ENCODE data around the gene OSBP2.

OSBP2 gene

DNA sequence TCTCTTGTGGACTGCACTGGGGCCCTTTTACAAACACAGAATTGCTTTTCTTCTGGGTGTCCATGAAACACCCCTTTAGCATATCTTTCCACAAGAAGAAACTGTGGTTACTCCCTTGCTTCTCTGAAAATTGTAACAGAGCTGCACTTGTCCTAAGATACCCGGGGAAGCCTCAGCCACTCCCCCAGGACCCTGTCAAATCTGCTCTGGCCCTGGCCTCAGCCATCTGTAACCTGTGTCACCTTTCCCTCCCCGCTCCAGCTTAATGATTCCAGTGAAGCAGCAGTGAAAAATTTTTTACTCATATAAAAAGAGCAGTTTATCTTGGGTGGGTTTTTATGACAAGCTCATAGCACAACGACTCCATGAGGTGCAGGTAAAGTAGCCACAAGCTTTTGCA, 23.6 kb upstream of the OSBP2 start:
- no peak overlapping the region for H3K14ac ChIP-seq (ENCODE audit: low read length)
- no CpG with 5 or more reads among the region's 3 CpGs for WGBS (ENCODE audit: extremely low coverage, insufficient coverage, insufficient read length)
- peaks cover 5% of the 10 kb centered on the region for H3K27me3 ChIP-seq (ENCODE audit: insufficient read depth, low read length)
- no peak overlapping the region for H3K23ac ChIP-seq (ENCODE audit: low read length)
- peaks cover 2% of the 10 kb centered on the region for H3K79me2 ChIP-seq (ENCODE audit: control insufficient read depth, insufficient read depth, low read length, poor library complexity)
- H2AFZ ChIP-seq (ENCODE audit: insufficient read depth, low read length, poor library complexity) = no peak overlapping the region
- H3K18ac ChIP-seq (ENCODE audit: low read length) = no peak overlapping the region
- H3K27ac ChIP-seq (ENCODE audit: low read depth, low read length) = no peak overlapping the region
- no peak for DNase-seq
- H4K8ac ChIP-seq (ENCODE audit: low read depth, low read length) = no peak overlapping the region
- H2AK5ac ChIP-seq (ENCODE audit: low read length) = no peak overlapping the region
- peaks cover 2% of the 10 kb centered on the region for H3K79me1 ChIP-seq (ENCODE audit: low read length)
- no peak overlapping the region for H4K91ac ChIP-seq (ENCODE audit: low read depth, low read length)
- no peak overlapping the region for H3K4me2 ChIP-seq (ENCODE audit: low read length)
- peaks cover 9 to 13% of the 10 kb centered on the region in 2 experiments for H3K4me1 ChIP-seq (ENCODE audit: control insufficient read depth in 1 of 2, insufficient read depth in 2 of 2, low read length in 2 of 2)
- H2BK5ac ChIP-seq (ENCODE audit: low read depth, low read length, poor library complexity) = no peak overlapping the region
- H2BK12ac ChIP-seq (ENCODE audit: low read length) = no peak overlapping the region
- H3K9me3 ChIP-seq (ENCODE audit: insufficient read depth, low read depth, low read length) = no peaks in the 10 kb centered on the region
- H4K12ac ChIP-seq (ENCODE audit: low read depth, low read length) = no peak overlapping the region
- no peaks in the 10 kb centered on the region for H3K36me3 ChIP-seq (ENCODE audit: control insufficient read depth in 1 of 2, insufficient read depth in 2 of 2, low read length in 2 of 2)
- H3K4ac ChIP-seq (ENCODE audit: low read depth, low read length) = no peak overlapping the region
- H3K9ac ChIP-seq (ENCODE audit: low read length) = no peak overlapping the region
- H3K4me3 ChIP-seq (ENCODE audit: low read depth, low read length) = no peak overlapping the region
- H2BK120ac ChIP-seq (ENCODE audit: insufficient read depth, low read length, poor library complexity) = no peak overlapping the region

DNA sequence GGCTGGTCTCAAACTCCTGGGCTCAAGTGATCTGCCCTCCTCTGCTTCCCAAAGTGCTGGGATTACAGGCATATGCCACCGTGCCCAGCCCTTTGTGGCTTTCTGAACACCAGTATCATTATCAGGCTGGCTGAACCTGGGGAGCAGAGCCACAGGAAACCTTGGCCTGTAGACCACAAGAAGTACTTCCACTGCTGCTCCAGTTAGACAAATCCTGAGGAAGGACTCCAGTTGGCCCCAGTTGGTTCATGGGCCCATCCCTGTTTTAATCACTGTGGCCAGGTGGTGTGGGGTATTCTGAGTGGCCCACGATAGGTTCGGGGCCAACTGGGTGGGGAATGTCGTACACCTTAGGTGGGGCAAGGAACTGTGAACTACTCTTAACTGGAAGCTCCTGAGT, 21.5 kb upstream of the OSBP2 start:
- Histone ChIP-seq H3K36me3 (ENCODE audit: control insufficient read depth in 1 of 2, insufficient read depth in 2 of 2, low read length in 2 of 2) (no peaks in the 10 kb centered on the region), H3K4me1 (ENCODE audit: control insufficient read depth in 1 of 2, insufficient read depth in 2 of 2, low read length in 2 of 2) (peaks cover 6 to 7% of the 10 kb centered on the region in 2 experiments), H3K79me1 (ENCODE audit: low read length) (no peaks in the 10 kb centered on the region), H3K23ac (ENCODE audit: low read length) (no peak overlapping the region), H3K9me3 (ENCODE audit: insufficient read depth, low read depth, low read length) (no peaks in the 10 kb centered on the region), H2BK120ac (ENCODE audit: insufficient read depth, low read length, poor library complexity) (no peak overlapping the region), H3K4ac (ENCODE audit: low read depth, low read length) (no peak overlapping the region), H3K79me2 (ENCODE audit: control insufficient read depth, insufficient read depth, low read length, poor library complexity) (no peaks in the 10 kb centered on the region), H2BK12ac (ENCODE audit: low read length) (no peak overlapping the region), H4K12ac (ENCODE audit: low read depth, low read length) (no peak overlapping the region), H3K18ac (ENCODE audit: low read length) (no peak overlapping the region), H3K4me2 (ENCODE audit: low read length) (no peak overlapping the region), H2AK5ac (ENCODE audit: low read length) (no peak overlapping the region), H3K9ac (ENCODE audit: low read length) (no peak overlapping the region), H3K27me3 (ENCODE audit: insufficient read depth, low read length) (peaks cover 5% of the 10 kb centered on the region), H3K14ac (ENCODE audit: low read length) (no peak overlapping the region), H4K91ac (ENCODE audit: low read depth, low read length) (no peak overlapping the region), H3K27ac (ENCODE audit: low read depth, low read length) (no peak overlapping the region), H3K4me3 (ENCODE audit: low read depth, low read length) (no peak overlapping the region), H2AFZ (ENCODE audit: insufficient read depth, low read length, poor library complexity) (no peak overlapping the region), H4K8ac (ENCODE audit: low read depth, low read length) (no peak overlapping the region), H2BK5ac (ENCODE audit: low read depth, low read length, poor library complexity) (no peak overlapping the region)
- no peak for DNase-seq
- no CpG with 5 or more reads among the region's 4 CpGs for WGBS (ENCODE audit: extremely low coverage, insufficient coverage, insufficient read length)

DNA sequence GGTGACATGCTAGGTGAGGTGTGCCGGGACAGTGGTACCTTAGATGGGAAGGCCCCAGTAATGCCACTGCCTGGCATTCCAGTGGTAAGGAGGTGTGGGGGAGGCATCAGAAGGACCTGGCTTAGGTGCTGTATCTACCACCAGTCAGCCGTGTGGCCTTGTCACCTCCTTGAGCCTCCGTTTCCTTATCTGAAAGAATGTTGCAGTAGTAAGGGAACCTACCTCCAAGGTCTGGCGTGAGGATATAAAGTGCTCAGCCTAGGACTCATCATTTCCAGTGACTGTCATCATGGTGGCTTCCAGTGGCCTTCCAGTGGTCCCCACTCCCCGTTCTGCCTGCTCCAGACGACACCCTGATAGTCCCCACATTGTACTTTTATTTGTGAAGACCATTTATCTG, 20.2 kb upstream of the OSBP2 start:
- H3K23ac ChIP-seq (ENCODE audit: low read length) = no peak overlapping the region
- no peak overlapping the region for H4K12ac ChIP-seq (ENCODE audit: low read depth, low read length)
- no peak overlapping the region for H3K18ac ChIP-seq (ENCODE audit: low read length)
- H2AFZ ChIP-seq (ENCODE audit: insufficient read depth, low read length, poor library complexity) = no peak overlapping the region
- no peak overlapping the region for H3K9ac ChIP-seq (ENCODE audit: low read length)
- H3K4me3 ChIP-seq (ENCODE audit: low read depth, low read length) = no peak overlapping the region
- H4K91ac ChIP-seq (ENCODE audit: low read depth, low read length) = no peak overlapping the region
- H3K4me2 ChIP-seq (ENCODE audit: low read length) = no peak overlapping the region
- H2BK5ac ChIP-seq (ENCODE audit: low read depth, low read length, poor library complexity) = no peak overlapping the region
- H3K27me3 ChIP-seq (ENCODE audit: insufficient read depth, low read length) = no peaks in the 10 kb centered on the region
- no peaks in the 10 kb centered on the region for H3K36me3 ChIP-seq (ENCODE audit: control insufficient read depth in 1 of 2, insufficient read depth in 2 of 2, low read length in 2 of 2)
- no peaks in the 10 kb centered on the region for H3K79me1 ChIP-seq (ENCODE audit: low read length)
- no peaks in the 10 kb centered on the region for H3K9me3 ChIP-seq (ENCODE audit: insufficient read depth, low read depth, low read length)
- H3K79me2 ChIP-seq (ENCODE audit: control insufficient read depth, insufficient read depth, low read length, poor library complexity) = no peaks in the 10 kb centered on the region
- H3K4ac ChIP-seq (ENCODE audit: low read depth, low read length) = no peak overlapping the region
- peaks cover 3% of the 10 kb centered on the region in 2 experiments for H3K4me1 ChIP-seq (ENCODE audit: control insufficient read depth in 1 of 2, insufficient read depth in 2 of 2, low read length in 2 of 2)
- no peak overlapping the region for H3K14ac ChIP-seq (ENCODE audit: low read length)
- H3K27ac ChIP-seq (ENCODE audit: low read depth, low read length) = no peak overlapping the region
- H2BK120ac ChIP-seq (ENCODE audit: insufficient read depth, low read length, poor library complexity) = no peak overlapping the region
- no peak overlapping the region for H4K8ac ChIP-seq (ENCODE audit: low read depth, low read length)
- H2AK5ac ChIP-seq (ENCODE audit: low read length) = no peak overlapping the region
- no CpG with 5 or more reads among the region's 6 CpGs for WGBS (ENCODE audit: extremely low coverage, insufficient coverage, insufficient read length)
- no peak for DNase-seq
- no peak overlapping the region for H2BK12ac ChIP-seq (ENCODE audit: low read length)

DNA sequence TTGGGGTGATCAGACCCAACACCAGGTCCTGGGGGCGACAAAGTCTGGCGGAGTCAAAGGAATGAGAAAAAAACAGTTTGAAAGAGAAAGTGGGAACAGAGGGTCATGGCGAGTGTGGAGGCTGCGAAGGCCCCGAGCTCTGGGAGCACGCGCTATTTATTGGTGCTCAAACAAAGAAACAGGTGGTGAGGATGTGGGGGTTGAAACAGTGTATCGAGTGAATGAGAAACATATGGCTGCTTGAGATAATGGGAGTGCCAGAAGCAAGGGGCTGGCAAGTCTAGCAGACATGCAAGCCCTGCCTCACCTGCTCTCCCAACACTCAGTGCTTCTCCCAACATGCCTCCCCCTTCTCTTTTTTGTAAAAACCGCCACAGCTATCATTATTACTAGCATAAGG, 19.2 kb upstream of the OSBP2 start:
- no peak overlapping the region for H4K12ac ChIP-seq (ENCODE audit: low read depth, low read length)

More for the DNA sequence above, 19.2 kb upstream of the OSBP2 start:
- Histone ChIP-seq H3K27me3 (ENCODE audit: insufficient read depth, low read length) (no peaks in the 10 kb centered on the region), H3K18ac (ENCODE audit: low read length) (no peak overlapping the region), H3K4me2 (ENCODE audit: low read length) (no peak overlapping the region), H3K4ac (ENCODE audit: low read depth, low read length) (no peak overlapping the region), H3K23ac (ENCODE audit: low read length) (no peak overlapping the region), H3K4me3 (ENCODE audit: low read depth, low read length) (no peak overlapping the region), H2AK5ac (ENCODE audit: low read length) (no peak overlapping the region), H3K14ac (ENCODE audit: low read length) (no peak overlapping the region), H2BK12ac (ENCODE audit: low read length) (no peak overlapping the region), H2BK120ac (ENCODE audit: insufficient read depth, low read length, poor library complexity) (no peak overlapping the region), H4K8ac (ENCODE audit: low read depth, low read length) (no peak overlapping the region), H3K27ac (ENCODE audit: low read depth, low read length) (no peak overlapping the region), H3K79me1 (ENCODE audit: low read length) (no peaks in the 10 kb centered on the region), H3K9me3 (ENCODE audit: insufficient read depth, low read depth, low read length) (no peaks in the 10 kb centered on the region), H3K36me3 (ENCODE audit: control insufficient read depth in 1 of 2, insufficient read depth in 2 of 2, low read length in 2 of 2) (no peaks in the 10 kb centered on the region), H3K79me2 (ENCODE audit: control insufficient read depth, insufficient read depth, low read length, poor library complexity) (no peaks in the 10 kb centered on the region), H2BK5ac (ENCODE audit: low read depth, low read length, poor library complexity) (no peak overlapping the region), H4K91ac (ENCODE audit: low read depth, low read length) (no peak overlapping the region), H3K4me1 (ENCODE audit: control insufficient read depth in 1 of 2, insufficient read depth in 2 of 2, low read length in 2 of 2) (peaks cover 3% of the 10 kb centered on the region in 2 experiments), H2AFZ (ENCODE audit: insufficient read depth, low read length, poor library complexity) (no peak overlapping the region), H3K9ac (ENCODE audit: low read length) (no peak overlapping the region)
- no CpG with 5 or more reads among the region's 9 CpGs for WGBS (ENCODE audit: extremely low coverage, insufficient coverage, insufficient read length)
- no peak for DNase-seq
